WERI-Rb-1 (cell line): Measurements from ENCODE around the gene LECT2.

Source experiments
- DNase-seq: peaks from one replicate; pipeline ENCODE4 v3.0.0-alpha.2; 2020
- H3K27ac ChIP-seq: fragments of 250-450 bp; sonication (Bioruptor Pico); 2 replicates; pipeline ENCODE4 v1.5.1; 2020; ENCODE audit warnings: mild to moderate bottlenecking, moderate library complexity
- H3K27me3 ChIP-seq: fragments of 250-450 bp; sonication (Bioruptor Pico); 2 replicates; pipeline ENCODE4 v1.5.1; 2021; ENCODE audit warnings: mild to moderate bottlenecking, low read depth, moderate library complexity; ENCODE audit not compliant: insufficient read depth, severe bottlenecking
- H3K36me3 ChIP-seq: fragments of 250-450 bp; sonication (Bioruptor Pico); 2 replicates; pipeline ENCODE4 v1.5.1; 2020; ENCODE audit warnings: mild to moderate bottlenecking, moderate library complexity
- H3K4me3 ChIP-seq: 2 replicates; pipeline ENCODE4 v1.5.1; 2011; ENCODE audit warnings: low read depth, mild to moderate bottlenecking, control low read depth, low read length
- H3K9me3 ChIP-seq: fragments of 250-450 bp; sonication (Bioruptor Pico); 2 replicates; pipeline ENCODE4 v1.5.1; 2021; ENCODE audit warnings: mild to moderate bottlenecking, moderate library complexity; ENCODE audit not compliant: severe bottlenecking
- TF ChIP-seq, protein P1 (sequence below): IDR thresholded peaks from 2 replicates; pipeline ENCODE4 v1.5.1; 2011; ENCODE audit warnings: low read depth, mild to moderate bottlenecking, control low read depth, inconsistent platforms, low read length

The LECT2 gene

DNA sequence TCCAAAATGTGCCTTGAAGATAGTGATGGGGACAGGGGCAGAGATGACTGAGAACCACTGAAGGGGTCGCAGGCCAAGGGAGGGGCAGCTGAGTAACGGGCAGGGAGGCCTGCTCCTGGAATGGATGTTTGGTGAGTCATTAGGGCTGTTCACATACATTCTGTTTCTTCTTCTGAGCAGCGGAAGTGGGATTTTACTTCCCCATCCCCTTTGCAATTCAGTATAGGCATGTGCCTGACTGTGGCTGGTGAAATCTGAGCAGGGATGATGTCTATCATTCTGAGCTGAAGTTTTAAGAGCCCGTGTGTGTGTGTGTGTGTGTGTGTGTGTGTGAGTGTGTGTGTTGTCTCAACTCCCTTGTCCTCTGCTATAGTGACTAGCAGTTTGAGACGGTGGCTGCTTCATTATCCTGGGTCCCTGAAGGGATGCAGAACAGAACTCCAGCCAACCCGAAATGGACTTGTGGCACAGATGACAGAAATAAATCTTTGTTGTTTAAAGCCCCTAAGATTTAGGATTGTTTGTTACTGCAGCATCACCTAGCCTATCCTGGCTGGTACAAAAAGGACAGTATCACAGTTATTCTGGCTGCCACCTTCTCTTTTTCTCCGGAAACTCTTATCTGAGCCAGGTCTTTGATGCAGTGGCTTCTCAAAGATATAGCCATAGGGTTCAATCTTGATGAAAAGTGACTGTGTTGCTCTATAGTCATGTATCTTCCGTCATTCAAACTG is 44.8 kb upstream of the LECT2 start:
- TF ChIP-seq, protein P1, sequence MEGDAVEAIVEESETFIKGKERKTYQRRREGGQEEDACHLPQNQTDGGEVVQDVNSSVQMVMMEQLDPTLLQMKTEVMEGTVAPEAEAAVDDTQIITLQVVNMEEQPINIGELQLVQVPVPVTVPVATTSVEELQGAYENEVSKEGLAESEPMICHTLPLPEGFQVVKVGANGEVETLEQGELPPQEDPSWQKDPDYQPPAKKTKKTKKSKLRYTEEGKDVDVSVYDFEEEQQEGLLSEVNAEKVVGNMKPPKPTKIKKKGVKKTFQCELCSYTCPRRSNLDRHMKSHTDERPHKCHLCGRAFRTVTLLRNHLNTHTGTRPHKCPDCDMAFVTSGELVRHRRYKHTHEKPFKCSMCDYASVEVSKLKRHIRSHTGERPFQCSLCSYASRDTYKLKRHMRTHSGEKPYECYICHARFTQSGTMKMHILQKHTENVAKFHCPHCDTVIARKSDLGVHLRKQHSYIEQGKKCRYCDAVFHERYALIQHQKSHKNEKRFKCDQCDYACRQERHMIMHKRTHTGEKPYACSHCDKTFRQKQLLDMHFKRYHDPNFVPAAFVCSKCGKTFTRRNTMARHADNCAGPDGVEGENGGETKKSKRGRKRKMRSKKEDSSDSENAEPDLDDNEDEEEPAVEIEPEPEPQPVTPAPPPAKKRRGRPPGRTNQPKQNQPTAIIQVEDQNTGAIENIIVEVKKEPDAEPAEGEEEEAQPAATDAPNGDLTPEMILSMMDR, result no peak
- Histone ChIP-seq H3K27ac (no peak overlapping the region), H3K36me3 (no peaks in the 10 kb centered on the region), H3K9me3 (no peaks in the 10 kb centered on the region), H3K4me3 (no peak overlapping the region), H3K27me3 (no peaks in the 10 kb centered on the region)
- no peak for DNase-seq

DNA sequence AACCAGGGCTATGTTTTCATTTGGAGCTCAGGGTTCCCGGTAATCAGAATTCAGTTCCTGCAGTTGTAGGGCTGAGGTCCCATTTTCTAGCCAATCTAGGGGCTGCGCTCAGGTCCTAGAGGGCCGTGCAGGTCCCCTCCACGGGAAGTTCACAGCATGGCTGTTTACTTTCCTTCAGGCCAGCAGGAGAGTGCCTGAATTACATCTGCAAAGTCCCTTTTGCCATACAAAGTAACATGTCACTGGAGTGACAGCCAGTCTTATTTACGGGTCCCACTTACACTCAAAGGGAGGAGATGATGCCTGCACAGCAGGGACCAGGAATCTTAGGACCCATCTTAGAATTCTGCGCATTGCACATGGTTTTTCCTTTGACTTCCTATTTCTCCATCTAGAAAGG is 44.1 kb upstream of the LECT2 start:
- Histone ChIP-seq H3K36me3 (no peaks in the 10 kb centered on the region), H3K27ac (no peak overlapping the region), H3K4me3 (no peak overlapping the region), H3K27me3 (no peaks in the 10 kb centered on the region), H3K9me3 (no peaks in the 10 kb centered on the region)
- TF ChIP-seq, protein P1, result no peak
- no peak for DNase-seq

DNA sequence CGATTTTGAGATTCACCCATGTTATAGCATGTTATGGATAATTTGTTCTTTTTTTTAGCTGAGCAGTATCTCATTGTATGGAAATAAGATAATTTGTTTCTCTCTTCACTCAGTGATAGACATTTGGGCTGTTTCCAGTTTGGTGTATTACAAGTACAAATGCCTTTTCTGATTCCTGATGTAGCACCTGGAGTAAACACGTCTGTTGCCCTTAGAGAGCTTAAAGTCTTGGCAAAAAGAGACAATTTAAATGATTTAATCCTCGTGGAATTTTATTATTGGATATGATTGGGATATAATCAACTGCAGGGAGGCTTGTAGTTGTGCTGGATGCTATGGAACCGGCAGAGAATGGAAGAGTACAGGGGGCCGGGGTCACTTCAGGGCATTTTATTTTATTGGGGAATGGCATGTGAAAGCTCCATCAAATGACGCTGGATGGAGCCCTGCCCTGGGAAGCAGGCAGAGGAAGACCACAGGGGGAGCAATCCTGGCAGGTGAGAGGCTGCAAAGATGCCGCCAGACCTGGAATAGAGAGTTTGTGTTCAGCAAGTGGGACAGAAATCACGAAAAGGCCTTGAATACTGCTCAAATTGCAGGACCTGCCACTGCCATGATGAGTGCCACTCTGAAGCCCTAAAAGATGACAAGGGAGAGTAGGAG is 43.0 kb upstream of the LECT2 start:
- TF ChIP-seq, protein P1, result no peak
- Histone ChIP-seq H3K27me3 (no peaks in the 10 kb centered on the region), H3K36me3 (no peaks in the 10 kb centered on the region), H3K27ac (no peak overlapping the region), H3K4me3 (no peak overlapping the region), H3K9me3 (no peaks in the 10 kb centered on the region)
- DNase-seq, result no peak

DNA sequence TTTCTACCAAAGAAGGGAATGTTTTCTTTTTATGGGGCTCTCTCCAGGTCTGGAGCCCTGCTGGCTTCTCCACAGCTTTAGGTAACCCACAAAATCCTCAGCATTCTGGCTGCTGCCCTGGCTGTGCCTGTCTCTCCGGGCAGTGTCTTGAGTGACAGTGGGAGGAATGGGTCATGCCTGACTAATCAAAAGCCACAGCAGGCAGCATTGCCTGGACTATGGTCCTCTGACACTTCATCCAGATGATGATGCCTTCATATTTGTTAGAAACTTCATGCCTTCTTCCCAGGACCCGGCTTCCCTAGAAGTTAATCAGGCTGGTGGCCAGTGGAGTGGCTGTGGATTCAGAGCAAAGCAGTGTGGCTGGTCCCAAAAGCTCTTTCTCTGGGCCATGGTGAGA is 41.8 kb upstream of the LECT2 start:
- no peaks in the 10 kb centered on the region for H3K9me3 ChIP-seq
- DNase-seq, result no peak
- H3K27me3 ChIP-seq, result no peaks in the 10 kb centered on the region
- TF ChIP-seq, protein P1, result no peak
- no peak overlapping the region for H3K4me3 ChIP-seq
- no peaks in the 10 kb centered on the region for H3K36me3 ChIP-seq
- no peak overlapping the region for H3K27ac ChIP-seq

DNA sequence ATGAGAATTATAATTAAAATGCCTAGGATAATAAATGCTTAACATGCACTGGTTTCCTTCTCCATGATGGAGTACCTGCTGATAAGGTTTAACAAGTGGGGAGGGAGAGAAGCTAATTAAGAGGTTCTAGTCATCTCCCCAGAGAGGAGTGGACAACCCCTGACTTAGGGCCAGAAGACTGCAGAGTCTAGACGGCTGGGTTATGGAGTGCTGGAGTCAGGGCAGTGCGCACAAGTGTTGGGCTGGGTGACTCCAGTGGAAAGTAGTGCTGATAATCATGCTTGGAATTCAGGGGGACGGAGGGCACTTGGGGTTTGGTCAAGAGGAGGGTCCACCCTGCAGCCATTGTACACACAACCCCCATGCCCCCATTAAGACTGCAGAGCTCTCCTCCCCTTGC is 41.2 kb upstream of the LECT2 start:
- no peak for DNase-seq
- TF ChIP-seq, protein P1, result no peak
- Histone ChIP-seq H3K27me3 (no peaks in the 10 kb centered on the region), H3K4me3 (no peak overlapping the region), H3K9me3 (no peaks in the 10 kb centered on the region), H3K27ac (no peak overlapping the region), H3K36me3 (no peaks in the 10 kb centered on the region)
